Transverse colon (tissue), 4 donors: ENCODE data around the gene RAB17. TPM values are rescaled to one million over a fixed set of nuclear protein-coding genes. Genes with fewer than 3 reads are reported as not detected.
"Not testable (repeated sequence)": the region's sequence is repeated elsewhere in the genome, so short reads cannot be mapped to it uniquely, and the experiment has no call there.

Experiments used
- DNase-seq: peaks from one replicate; pipeline ENCODE4 v3.0.0-alpha.2; 2019
- H3K27ac ChIP-seq, 4 donors: fragments of 200-600 bp; sonication (generic); 2 replicates each; pipeline ENCODE4 v1.5.1; 2016 to 2018; ENCODE audit warnings: inconsistent platforms in 4 of 4
- H3K27me3 ChIP-seq: fragments of 200-600 bp; sonication (generic); 2 replicates; pipeline ENCODE4 v1.5.1; 2017; ENCODE audit warnings: inconsistent platforms
- H3K36me3 ChIP-seq, 4 donors: fragments of 200-600 bp; sonication (generic); 2 replicates each; pipeline ENCODE4 v1.5.1; 2017 to 2019; ENCODE audit warnings: inconsistent platforms in 4 of 4
- H3K4me1 ChIP-seq, 4 donors: fragments of 200-600 bp; sonication (generic); 2 replicates each; pipeline ENCODE4 v1.5.1; 2017 to 2020; ENCODE audit warnings: inconsistent platforms in 4 of 4
- H3K4me3 ChIP-seq, 4 donors: fragments of 200-600 bp; sonication (generic); 1 replicate in 1 of 4; 2 replicates in 3 of 4; pipeline versions ENCODE4 v1.5.1 to v1.6.1; 2017 to 2019; ENCODE audit warnings: inconsistent platforms in 4 of 4
- H3K9me3 ChIP-seq, 2 donors: fragments of 200-600 bp; sonication (generic); 2 replicates each; pipeline ENCODE4 v1.5.1; 2017 to 2019; ENCODE audit warnings: inconsistent platforms in 2 of 2
- EP300 ChIP-seq: sonication (generic); formaldehyde crosslinking; IDR thresholded peaks from one replicate; pipeline ENCODE4 v1.6.1; 2017; ENCODE audit warnings: antibody characterized with exemption, low read depth
- POLR2A ChIP-seq: fragments of 450-650 bp; IDR thresholded peaks from one replicate; pipeline ENCODE4 v1.6.1; 2016; ENCODE audit warnings: antibody characterized with exemption, mild to moderate bottlenecking, moderate library complexity
- POLR2AphosphoS5 ChIP-seq, 3 donors: sonication (generic); formaldehyde crosslinking; IDR thresholded peaks; one replicate each; pipeline ENCODE4 v1.6.1; 2016; ENCODE audit warnings: antibody characterized with exemption in 3 of 3
- WGBS, 2 donors: methylation state at CpG; one replicate each; pipeline ENCODE4 v1.1.5; 2018; ENCODE audit warnings: low coverage in 1 of 2; 5-methylcytosine and 5-hydroxymethylcytosine counted together
- in situ Hi-C, 4 donors: fragments of 200-750 bp; cut with MboI; loops; one replicate each; pipeline versions ENCODE4 v1.15.0 to v1.15.1; 2017; ENCODE audit warnings: low sequenced_read_pairs in 3 of 4, low pct_ligation_motif_present in 1 of 4, low pct_unique_long_range_greater_than_20kb in 1 of 4
- intact Hi-C: fragments of 100-400 bp; cut with DNase I; formaldehyde crosslinking; loops from one replicate; pipeline ENCODE4 v1.15.1; 2023; ENCODE audit warnings: low total_unique reads
- total RNA-seq, 4 donors: library from RNA; depleted of rRNA; stranded (reverse); fragments of >200 nt; gene quantifications; one replicate each; pipeline ENCODE4 v1.1.0, GENCODE V29; 2016
- TF ChIP-seq, protein P1 (sequence below), 5 experiments: fragments of 200-600 bp in 3 of 5; fragments of 450-650 bp in 2 of 5; sonication (generic) in 3 of 5; IDR thresholded peaks; 1 replicate in 2 of 5; 2 replicates in 3 of 5; pipeline ENCODE4 v1.5.1; 2016 to 2017; ENCODE audit warnings: antibody characterized with exemption in 5 of 5, inconsistent platforms in 3 of 5, mild to moderate bottlenecking in 2 of 5, moderate library complexity in 1 of 5

The RAB17 gene
- total RNA-seq, 4 donors from 2014 or later: 25.1 to 104 (median 65.6) TPM

DNA sequence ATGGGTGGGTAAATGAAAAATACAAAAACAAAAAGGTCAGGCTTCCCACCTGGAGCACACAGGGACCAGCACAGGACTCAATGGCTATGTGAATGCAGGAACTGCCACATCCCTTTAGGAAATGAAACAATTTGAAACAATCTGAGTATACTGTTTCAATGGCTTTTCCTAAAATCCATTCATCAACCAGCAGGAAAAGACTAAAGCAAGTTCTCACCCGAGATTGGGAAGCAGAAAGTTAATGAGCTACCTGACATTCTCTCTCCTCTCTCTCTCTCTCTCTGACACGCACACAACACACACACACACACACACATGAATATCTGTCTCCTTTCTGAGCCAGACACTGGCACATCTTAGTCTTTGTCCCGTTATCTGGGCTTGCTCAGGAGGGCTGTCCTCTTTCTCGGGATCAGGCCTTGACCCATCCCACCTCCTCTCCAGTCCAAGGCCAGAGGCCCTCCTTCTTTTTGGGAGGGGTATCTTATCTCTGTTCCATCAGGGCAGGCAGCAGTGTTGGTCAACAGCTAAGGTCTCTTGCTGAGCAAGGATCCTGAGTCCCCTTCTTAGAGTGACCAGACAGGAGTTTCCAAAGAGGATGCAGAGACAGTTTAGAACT, 25.2 kb upstream of the RAB17 start:
- Histone ChIP-seq H3K27ac (peak overlapping the region; percentile 63 to 83 (median 76)), H3K36me3 (no peaks in the 10 kb centered on the region), H3K9me3 (no peaks in the 10 kb centered on the region), H3K4me1 (peaks cover 6 to 24% (median 15%) of the 10 kb centered on the region in 4 donors), H3K27me3 (no peaks in the 10 kb centered on the region), H3K4me3 (no peak overlapping the region)
- WGBS, 2 donors: 43 to 50% methylated on average over 2 to 4 of the region's 4 CpGs
- no peak for DNase-seq
- TF ChIP-seq EP300 (no peak), POLR2A (no peak), POLR2AphosphoS5 (IDR thresholded peaks at IDR 0.05) (no peak)
- TF ChIP-seq, protein P1, sequence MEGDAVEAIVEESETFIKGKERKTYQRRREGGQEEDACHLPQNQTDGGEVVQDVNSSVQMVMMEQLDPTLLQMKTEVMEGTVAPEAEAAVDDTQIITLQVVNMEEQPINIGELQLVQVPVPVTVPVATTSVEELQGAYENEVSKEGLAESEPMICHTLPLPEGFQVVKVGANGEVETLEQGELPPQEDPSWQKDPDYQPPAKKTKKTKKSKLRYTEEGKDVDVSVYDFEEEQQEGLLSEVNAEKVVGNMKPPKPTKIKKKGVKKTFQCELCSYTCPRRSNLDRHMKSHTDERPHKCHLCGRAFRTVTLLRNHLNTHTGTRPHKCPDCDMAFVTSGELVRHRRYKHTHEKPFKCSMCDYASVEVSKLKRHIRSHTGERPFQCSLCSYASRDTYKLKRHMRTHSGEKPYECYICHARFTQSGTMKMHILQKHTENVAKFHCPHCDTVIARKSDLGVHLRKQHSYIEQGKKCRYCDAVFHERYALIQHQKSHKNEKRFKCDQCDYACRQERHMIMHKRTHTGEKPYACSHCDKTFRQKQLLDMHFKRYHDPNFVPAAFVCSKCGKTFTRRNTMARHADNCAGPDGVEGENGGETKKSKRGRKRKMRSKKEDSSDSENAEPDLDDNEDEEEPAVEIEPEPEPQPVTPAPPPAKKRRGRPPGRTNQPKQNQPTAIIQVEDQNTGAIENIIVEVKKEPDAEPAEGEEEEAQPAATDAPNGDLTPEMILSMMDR (IDR thresholded peaks at IDR 0.05): no peak
- intact Hi-C loops: no loop called here
- in situ Hi-C loops: no loop called here

DNA sequence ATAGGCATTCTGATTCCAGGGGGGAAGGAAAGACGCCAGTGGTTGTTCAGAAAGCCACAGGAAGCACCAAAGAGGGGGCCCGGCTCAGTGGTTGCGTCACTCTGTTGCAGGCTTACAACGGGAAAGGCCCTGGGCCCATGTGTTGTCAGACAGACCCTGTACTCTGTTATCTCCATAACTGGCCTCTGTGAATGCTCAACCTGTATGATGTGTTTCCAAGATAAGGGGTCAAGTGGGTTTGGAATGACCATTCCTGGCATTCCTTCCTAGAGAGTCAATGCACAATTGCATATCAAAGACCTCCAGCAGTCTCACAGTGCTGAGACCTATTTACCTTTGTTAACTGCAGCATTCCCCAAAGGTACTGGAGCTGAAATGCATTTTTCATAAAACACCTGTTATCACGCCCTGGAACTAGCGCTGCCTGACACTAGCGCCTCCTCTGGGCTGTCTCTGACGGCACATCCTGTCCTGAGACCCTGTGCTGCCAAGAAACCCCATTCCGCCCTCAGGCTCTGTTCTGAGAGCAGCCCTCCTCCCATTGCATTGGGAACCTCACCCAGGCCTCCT, 23.7 kb upstream of the RAB17 start:
- WGBS, 2 donors: 81 to 90% methylated on average over 3 to 9 of the region's 9 CpGs
- Histone ChIP-seq H3K4me3 (no peak overlapping the region), H3K9me3 (no peaks in the 10 kb centered on the region), H3K27ac (no peak overlapping the region), H3K36me3 (no peaks in the 10 kb centered on the region), H3K4me1 (peaks cover 6 to 24% (median 15%) of the 10 kb centered on the region in 4 donors), H3K27me3 (no peaks in the 10 kb centered on the region)
- intact Hi-C loops (no loop called here), in situ Hi-C loops (no loop called here)
- TF ChIP-seq, protein P1 (IDR thresholded peaks at IDR 0.05): no peak
- TF ChIP-seq POLR2A: no peak
- no peak for TF ChIP-seq POLR2AphosphoS5 (IDR thresholded peaks at IDR 0.05)
- no peak for DNase-seq

DNA sequence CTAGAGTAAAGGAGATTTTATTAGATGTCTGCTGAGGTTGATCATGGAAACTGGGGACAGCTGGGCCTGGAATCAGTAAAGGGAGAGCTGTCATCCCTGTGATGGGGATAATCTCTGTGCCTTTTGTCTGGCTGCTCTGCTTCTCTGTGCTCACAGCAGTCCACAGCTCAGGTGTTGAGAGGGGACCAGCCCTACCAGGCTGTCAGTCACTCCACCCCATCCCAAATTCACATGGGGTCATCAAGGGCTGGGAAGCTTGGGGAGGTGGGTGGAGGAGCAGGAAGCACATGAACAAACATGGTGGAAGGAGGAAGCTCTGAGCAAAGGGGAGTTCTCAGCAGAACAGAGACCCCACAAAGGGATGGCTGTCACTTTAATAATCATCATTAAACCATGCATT, 23.1 kb upstream of the RAB17 start:
- DNase-seq: no peak
- Histone ChIP-seq H3K4me3 (no peak overlapping the region), H3K27ac (no peak overlapping the region), H3K36me3 (no peaks in the 10 kb centered on the region), H3K27me3 (no peaks in the 10 kb centered on the region), H3K4me1 (peaks cover 6 to 24% (median 15%) of the 10 kb centered on the region in 4 donors), H3K9me3 (no peaks in the 10 kb centered on the region)
- in situ Hi-C loops (no loop called here), intact Hi-C loops (no loop called here)
- TF ChIP-seq POLR2AphosphoS5 (IDR thresholded peaks at IDR 0.05): no peak
- no peak for TF ChIP-seq EP300
- TF ChIP-seq, protein P1 (IDR thresholded peaks at IDR 0.05): no peak
- no peak for TF ChIP-seq POLR2A

DNA sequence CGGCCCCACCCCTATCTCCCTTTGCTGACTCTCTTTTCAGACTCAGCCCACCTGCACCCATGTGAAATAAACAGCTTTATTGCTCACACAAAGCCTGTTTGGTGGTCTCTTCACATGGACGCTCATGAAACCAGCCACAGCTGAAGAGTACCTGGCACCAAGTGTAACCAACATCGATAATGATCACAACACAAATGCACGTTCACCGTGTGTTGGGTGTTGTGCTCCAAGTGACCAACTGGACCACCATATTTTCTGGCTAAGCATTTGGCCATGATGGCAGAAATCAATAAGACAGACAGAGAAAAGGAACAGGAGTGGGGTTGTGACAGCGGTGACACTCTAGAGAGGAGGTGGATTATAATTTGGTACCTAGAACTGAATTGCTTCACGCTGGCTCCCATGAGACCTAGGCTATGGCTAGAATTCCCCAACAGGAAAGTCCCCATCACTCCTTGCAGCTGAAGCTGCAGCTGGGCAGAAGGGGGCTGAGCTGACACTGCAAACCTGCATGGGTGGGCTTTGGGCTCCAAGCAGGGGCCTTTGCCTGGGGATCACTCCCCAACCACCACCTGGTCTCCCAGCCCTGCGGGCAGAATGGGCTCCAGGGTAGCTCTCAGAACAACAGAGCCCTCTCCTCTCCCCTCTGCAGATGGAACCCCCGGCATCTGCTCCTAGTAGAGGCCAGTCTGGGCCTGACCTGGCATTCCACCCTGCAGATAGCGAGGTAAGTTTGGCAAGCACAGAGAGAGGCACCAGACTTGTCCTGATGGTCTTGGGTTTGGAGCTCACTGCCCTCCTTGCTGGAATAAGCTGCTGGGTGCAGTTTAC, 22.2 kb upstream of the RAB17 start:
- TF ChIP-seq, protein P1 (IDR thresholded peaks at IDR 0.05): no peak
- no peak for TF ChIP-seq EP300
- TF ChIP-seq POLR2A: no peak
- no peak for TF ChIP-seq POLR2AphosphoS5 (IDR thresholded peaks at IDR 0.05)
- WGBS, 2 donors: 90 to 92% methylated on average over 7 to 10 of the region's 10 CpGs
- peaks cover 6 to 24% (median 15%) of the 10 kb centered on the region in 4 donors for H3K4me1 ChIP-seq
- DNase-seq: no peak
- H3K27me3 ChIP-seq: no peaks in the 10 kb centered on the region
- H3K36me3 ChIP-seq: no peaks in the 10 kb centered on the region
- H3K4me3 ChIP-seq: no peak overlapping the region
- no peak overlapping the region for H3K27ac ChIP-seq
- intact Hi-C loops: no loop called here
- H3K9me3 ChIP-seq: no peaks in the 10 kb centered on the region
- in situ Hi-C loops: no loop called here

DNA sequence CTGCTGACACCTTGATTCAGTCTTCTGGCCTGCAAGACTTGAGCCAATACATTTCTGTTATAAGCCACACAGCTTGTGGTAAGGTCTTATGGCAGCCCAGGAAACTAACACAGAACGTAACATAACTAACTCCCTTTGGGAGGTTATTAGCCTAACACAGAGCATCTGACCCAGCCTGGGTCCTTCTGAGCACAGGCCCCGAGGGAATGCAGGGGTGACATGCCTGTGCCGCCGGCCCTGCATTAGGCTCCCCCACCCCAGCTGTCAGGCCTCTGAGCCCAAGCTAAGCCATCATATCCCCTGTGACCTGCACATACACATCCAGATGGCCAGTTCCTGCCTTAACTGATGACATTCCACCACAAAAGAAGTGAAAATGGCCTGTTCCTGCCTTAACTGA, 16.0 kb upstream of the RAB17 start:
- WGBS, 2 donors: 91% methylated on average over 4 of the region's 4 CpGs; no CpG with 5 or more reads in 1 of the 2 donors
- DNase-seq, in situ Hi-C loops, H3K9me3 ChIP-seq, H3K4me3 ChIP-seq, H3K27ac ChIP-seq, H3K27me3 ChIP-seq, intact Hi-C loops, H3K36me3 ChIP-seq: not testable (repeated sequence)
- peaks cover 0 to 10% (median 0%) of the 10 kb centered on the region in 4 donors for H3K4me1 ChIP-seq
